ENCODE data around the gene ANKRD42. TPM values are rescaled to one million over a fixed set of nuclear protein-coding genes. Genes with fewer than 3 reads are reported as not detected.

ANKRD42 gene
- total and polyA plus RNA-seq, 2 of the 8 experiments (the other 6 are each of a cell fraction or from before 2014, with no cell fraction given): 2.0 to 5.5 TPM

GRCh38 chr11:83294208-83294607, 100.7 kb downstream of the ANKRD42 start (continued):
- no peak for TF ChIP-seq RBBP5 (IDR thresholded peaks at IDR 0.05; ENCODE audit: borderline replicate concordance, low read depth, low read length)
- no peak for TF ChIP-seq RXRA (IDR thresholded peaks at IDR 0.05; ENCODE audit: insufficient read depth, low read depth, low read length)

Small RNA genes within 50 kb of the gene (small RNA-seq; reads per million reads assigned to genes)
- gene AP000873.5 (ENCODE audit: insufficient read depth): not detected

Other genes starting within 250 kb of the ANKRD42 start
- 9.2 and 11.7 TPM in 2 replicates for gene RAB30, start 121.8 kb upstream of the ANKRD42 start, total RNA-seq (2021; fragmentation: NEBNext Ultra II Directional; extraction: Animal tissue kit (Norgen Biotek cat#: 25700))
- gene RAB30, start 121.8 kb upstream of the ANKRD42 start, polyA plus RNA-seq (2011; rRNA removed): 1.2 and 1.6 TPM in 2 replicates
- gene PCF11, start 36.6 kb upstream of the ANKRD42 start, total RNA-seq (2021; fragmentation: NEBNext Ultra II Directional; extraction: Animal tissue kit (Norgen Biotek cat#: 25700)): 47.1 and 47.7 TPM in 2 replicates
- 23.5 and 25.1 TPM in 2 replicates for gene PCF11, start 36.6 kb upstream of the ANKRD42 start, polyA plus RNA-seq (2011; rRNA removed)
- 47.0 and 54.5 TPM in 2 replicates for gene CCDC90B, start 92.7 kb downstream of the ANKRD42 start, total RNA-seq (2021; fragmentation: NEBNext Ultra II Directional; extraction: Animal tissue kit (Norgen Biotek cat#: 25700))
- gene CCDC90B, start 92.7 kb downstream of the ANKRD42 start, polyA plus RNA-seq (2011; rRNA removed): 18.9 and 21.8 TPM in 2 replicates

Data from H1 (cell line).